B cell (primary cell): ENCODE data around the gene UPF3A. TPM values are rescaled to one million over a fixed set of nuclear protein-coding genes. Genes with fewer than 3 reads are reported as not detected.

Experiments
- ATAC-seq: fragments of 200-7000 bp; cut with Tn5 transposase; one replicate; pipeline ENCODE4 v1.10.0; 2021; ENCODE audit warnings: low read depth, mild to moderate bottlenecking, moderate number of reproducible peaks, moderate library complexity
- CTCF ChIA-PET: fragments of 350-600 bp; sonication (Branson Sonifier 250); formaldehyde crosslinking; loops from one replicate; lab custom pipeline; 2021; ENCODE audit warnings: antibody characterized with exemption, inconsistent platforms; lab: Charles Lee
- POLR2A ChIA-PET: fragments of 350-600 bp; sonication (Branson Sonifier 250); formaldehyde crosslinking; loops from one replicate; lab custom pipeline; 2021; ENCODE audit warnings: antibody characterized with exemption; lab: Charles Lee
- DNase-seq: peaks from one replicate; pipeline ENCODE4 v3.0.0; 2013
- H2AFZ ChIP-seq: 2 replicates; pipeline ENCODE4 v1.6.1; 2012; ENCODE audit warnings: mild to moderate bottlenecking, low read depth, low read length; ENCODE audit not compliant: insufficient read depth, poor library complexity, severe bottlenecking
- H3K27ac ChIP-seq, 2 donors: 1 replicate in 1 of 2; 2 replicates in 1 of 2; pipeline ENCODE4 v1.5.1; 2012 to 2013; ENCODE audit warnings: low read length in 2 of 2, mild to moderate bottlenecking in 2 of 2, moderate library complexity in 1 of 2
- H3K27me3 ChIP-seq, 4 experiments: fragments of 200-600 bp in 1 of 4; sonication (generic) in 1 of 4; replicated peaks in 1 of 4; 1 replicate in 2 of 4; 2 replicates in 2 of 4; pipeline versions ENCODE4 v1.6.1 to v1.7.0; 2013 to 2016; ENCODE audit warnings: low read length in 3 of 4, mild to moderate bottlenecking in 2 of 4, mixed read lengths in 1 of 4, moderate library complexity in 1 of 4; ENCODE audit not compliant: insufficient read depth in 4 of 4, control insufficient read depth in 3 of 4; ENCODE audit errors: control extremely low read depth in 1 of 4
- H3K36me3 ChIP-seq, 2 experiments: replicated peaks in 1 of 2; 1 replicate in 1 of 2; 2 replicates in 1 of 2; pipeline versions ENCODE4 v1.6.1 to v1.7.1; 2013; ENCODE audit warnings: low read length in 1 of 2; ENCODE audit not compliant: insufficient read depth in 2 of 2, control insufficient read depth in 1 of 2; ENCODE audit errors: control extremely low read depth in 1 of 2, extremely low read depth in 1 of 2
- H3K4me1 ChIP-seq, 2 donors: fragments of 200-600 bp in 1 of 2; sonication (generic) in 1 of 2; 1 replicate in 1 of 2; 2 replicates in 1 of 2; pipeline versions ENCODE4 v1.5.1 to v1.6.1; 2013 to 2017; ENCODE audit warnings: low read length in 2 of 2; ENCODE audit not compliant: control insufficient read depth in 2 of 2, insufficient read depth in 2 of 2
- H3K4me2 ChIP-seq: replicated peaks from 2 replicates; pipeline ENCODE3; 2012; ENCODE audit warnings: mild to moderate bottlenecking, low read depth, low read length; ENCODE audit not compliant: poor library complexity, severe bottlenecking
- H3K4me3 ChIP-seq, 5 experiments: fragments of 200-600 bp in 1 of 5; sonication (generic) in 1 of 5; 1 replicate in 3 of 5; 2 replicates in 2 of 5; pipeline versions ENCODE4 v1.5.1 to v1.7.0; 2011 to 2016; ENCODE audit warnings: low read length in 4 of 5, mild to moderate bottlenecking in 4 of 5, low read depth in 2 of 5, control low read depth in 1 of 5, moderate library complexity in 1 of 5; ENCODE audit not compliant: insufficient read depth in 1 of 5; ENCODE audit errors: control extremely low read depth in 1 of 5, extremely low read depth in 1 of 5
- H3K79me2 ChIP-seq: fragments of 200-600 bp; sonication (generic); one replicate; pipeline ENCODE4 v1.6.0; 2016; ENCODE audit warnings: low read length; ENCODE audit not compliant: control insufficient read depth, insufficient read depth
- H3K9ac ChIP-seq: fragments of 200-600 bp; sonication (generic); 2 replicates; pipeline ENCODE4 v1.6.1; 2017; ENCODE audit warnings: mild to moderate bottlenecking, low read length, moderate library complexity
- H3K9me3 ChIP-seq, 3 donors: one replicate each; pipeline versions ENCODE4 v1.6.1 to v1.7.1; 2013; ENCODE audit warnings: low read length in 2 of 3; ENCODE audit not compliant: control insufficient read depth in 2 of 3, insufficient read depth in 1 of 3; ENCODE audit errors: control extremely low read depth in 1 of 3
- H4K20me1 ChIP-seq: 2 replicates; pipeline ENCODE4 v1.6.0; 2012; ENCODE audit warnings: mild to moderate bottlenecking, low read length; ENCODE audit not compliant: insufficient read depth, control insufficient read depth, poor library complexity, severe bottlenecking
- H3K27ac Mint-ChIP-seq: one replicate; pipeline ENCODE4 v1.8.0; 2021; ENCODE audit warnings: mixed read lengths
- H3K27me3 Mint-ChIP-seq: one replicate; pipeline ENCODE4 v1.8.0; 2021; ENCODE audit warnings: mixed read lengths
- H3K4me1 Mint-ChIP-seq: one replicate; pipeline ENCODE4 v1.8.0; 2021; ENCODE audit warnings: mixed read lengths
- H3K4me3 Mint-ChIP-seq: one replicate; pipeline ENCODE4 v1.8.0; 2021; ENCODE audit warnings: mixed read lengths
- H3K9me3 Mint-ChIP-seq: one replicate; pipeline ENCODE4 v1.8.0; 2022; ENCODE audit warnings: mixed read lengths; ENCODE audit not compliant: insufficient read depth
- CTCF ChIP-seq: fragments of 200-600 bp; IDR thresholded peaks from one replicate; pipeline ENCODE4 v1.8.0; 2022; ENCODE audit warnings: antibody characterized with exemption, mild to moderate bottlenecking
- EZH2 ChIP-seq: IDR thresholded peaks from 2 replicates; pipeline ENCODE4 v1.6.1; 2012; ENCODE audit warnings: borderline replicate concordance, low read depth, mild to moderate bottlenecking, moderate library complexity, low read length; ENCODE audit not compliant: insufficient read depth, poor library complexity, severe bottlenecking
- WGBS: methylation state at CpG from one replicate; pipeline ENCODE4 v1.1.5; 2013; ENCODE audit warnings: missing lambda C conversion rate; ENCODE audit not compliant: insufficient coverage; 5-methylcytosine and 5-hydroxymethylcytosine counted together
- intact Hi-C: fragments of 100-400 bp; cut with micrococcal nuclease; formaldehyde crosslinking; loops from one replicate; pipeline ENCODE4 v1.10.0; 2022
- polyA plus RNA-seq: library from polyadenylated mRNA; depleted of rRNA; stranded (reverse); fragments of >200 nt; gene quantifications from 2 replicates; pipeline ENCODE4 v1.2.3, GENCODE V29; 2012
- total RNA-seq, 2 donors: library from RNA; stranded (reverse); fragments of 120-200 nt in 1 of 2; gene quantifications; 1 replicate in 1 of 2; 2 replicates in 1 of 2; pipeline versions ENCODE4 v1.2.3 to v1.2.4, GENCODE V29; 2013 to 2022

Gene UPF3A
- total and polyA plus RNA-seq, 2 donors (not counting 1 experiment from before 2014, with no cell fraction given) = 72.9 to 109 TPM

- Histone ChIP-seq H3K36me3 (peaks cover 13 to 52% of the 10 kb centered on the region in 2 experiments), H3K4me3 (no peak overlapping the region), H3K9ac (no peak overlapping the region), H2AFZ (no peak overlapping the region), H4K20me1 (no peaks in the 10 kb centered on the region), H3K79me2 (no peaks in the 10 kb centered on the region), H3K9me3 (peaks cover 0 to 7% (median 4%) of the 10 kb centered on the region in 3 donors), H3K4me2 (no peak overlapping the region), H3K4me1 (peaks cover 5 to 7% of the 10 kb centered on the region in 2 donors), H3K27ac (no peak overlapping the region), H3K27me3 (no peaks in the 10 kb centered on the region)
- no peaks in the 10 kb centered on the region for H3K27me3 Mint-ChIP-seq
- TF ChIP-seq EZH2 (no peak), CTCF (no peak)
- DNase-seq (no peak), ATAC-seq (no peak)
- H3K4me3 Mint-ChIP-seq = no peak overlapping the region
- H3K9me3 Mint-ChIP-seq = no peaks in the 10 kb centered on the region
- no peak overlapping the region for H3K27ac Mint-ChIP-seq
- POLR2A ChIA-PET = no interaction called here
- no CpG with 5 or more reads among the region's 2 CpGs for WGBS
- intact Hi-C loops = no loop called here
- H3K4me1 Mint-ChIP-seq = peaks cover 6% of the 10 kb centered on the region
- CTCF ChIA-PET = no interaction called here
These were observed 8.4 kb upstream of the UPF3A start for GRCh38 chr13:114272977-114273376.

DNA sequence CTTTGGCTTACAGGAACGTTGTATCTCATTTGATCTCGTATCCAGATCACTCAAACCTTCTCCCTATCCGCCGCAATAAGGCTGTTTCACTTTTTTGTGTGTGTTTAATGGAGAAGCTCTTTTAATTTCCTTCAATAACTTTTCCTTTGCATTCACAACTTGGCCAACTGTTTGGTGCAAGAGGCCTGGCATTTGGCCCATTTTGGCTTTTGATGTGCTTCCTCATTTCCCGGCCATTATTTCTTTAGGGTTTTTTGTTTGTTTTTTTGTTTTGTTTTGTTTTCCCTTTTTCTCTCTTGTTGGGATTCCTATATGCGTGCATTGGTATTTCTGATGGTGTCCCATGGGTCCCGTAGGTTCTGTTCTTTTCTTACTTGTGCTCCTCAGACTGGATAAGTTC is 6.1 kb upstream of the UPF3A start:
- intact Hi-C loops = no loop called here
- TF ChIP-seq EZH2 (no peak), CTCF (no peak)
- no peak overlapping the region for H3K27ac ChIP-seq
- no peak overlapping the region for H2AFZ ChIP-seq
- H3K4me2 ChIP-seq = no peak overlapping the region
- H3K9me3 ChIP-seq = no peaks in the 10 kb centered on the region
- H3K9ac ChIP-seq = no peak overlapping the region
- H3K79me2 ChIP-seq = no peaks in the 10 kb centered on the region
- no peak overlapping the region for H3K27ac Mint-ChIP-seq
- H3K4me1 Mint-ChIP-seq = peaks cover 10% of the 10 kb centered on the region
- ATAC-seq (no peak), DNase-seq (no peak)
- 53% methylated on average over 2 of the region's 7 CpGs for WGBS
- ChIA-PET POLR2A (no interaction called here), CTCF (no interaction called here)
- no peaks in the 10 kb centered on the region for H3K9me3 Mint-ChIP-seq
- H3K27me3 ChIP-seq = no peaks in the 10 kb centered on the region
- peaks cover 6 to 10% of the 10 kb centered on the region in 2 donors for H3K4me1 ChIP-seq
- no peak overlapping the region for H3K4me3 Mint-ChIP-seq
- peaks cover 5 to 36% of the 10 kb centered on the region in 2 experiments for H3K36me3 ChIP-seq
- no peaks in the 10 kb centered on the region for H3K27me3 Mint-ChIP-seq
- no peak overlapping the region for H3K4me3 ChIP-seq
- H4K20me1 ChIP-seq = no peaks in the 10 kb centered on the region
